ENCODE results near the gene ARL3. TPM values are rescaled to one million over a fixed set of nuclear protein-coding genes. Genes with fewer than 3 reads are reported as not detected.

Gene ARL3
- total and polyA plus RNA-seq, 2 donors (not counting 1 experiment from before 2014, with no cell fraction given) = 10.6 to 22.9 TPM

DNA sequence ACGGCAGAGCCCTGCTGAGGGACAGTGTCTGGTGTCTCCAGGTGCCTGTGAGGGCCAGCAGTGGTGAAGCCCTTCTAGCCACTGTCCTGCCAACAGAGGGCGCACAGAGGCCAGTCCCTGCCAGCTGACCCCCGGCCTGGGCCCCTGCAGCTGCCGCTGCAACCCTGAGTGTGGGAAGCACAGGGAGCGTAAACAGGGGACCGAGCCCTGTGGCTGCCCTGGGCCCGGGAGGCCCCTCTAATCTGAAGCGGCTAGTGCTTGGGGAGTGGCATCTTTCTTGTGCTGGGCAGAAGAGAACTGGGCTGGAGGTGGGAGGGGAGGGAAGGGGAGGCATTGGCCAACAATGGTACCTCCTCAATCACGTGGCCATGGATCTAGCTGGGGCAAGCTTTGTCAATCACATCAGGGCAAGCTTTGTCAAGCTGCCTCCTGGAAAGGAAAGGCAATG, 35.3 kb downstream of the ARL3 start:
- no peak overlapping the region for H3K4me2 ChIP-seq (ENCODE audit: extremely low read depth, insufficient read depth, low read length)
- no peak overlapping the region for H3K27ac ChIP-seq (ENCODE audit: insufficient read depth, low read length)
- DNase-seq (ENCODE audit: low read depth in 2 of 2) = peak; percentile 37 to 70

DNA sequence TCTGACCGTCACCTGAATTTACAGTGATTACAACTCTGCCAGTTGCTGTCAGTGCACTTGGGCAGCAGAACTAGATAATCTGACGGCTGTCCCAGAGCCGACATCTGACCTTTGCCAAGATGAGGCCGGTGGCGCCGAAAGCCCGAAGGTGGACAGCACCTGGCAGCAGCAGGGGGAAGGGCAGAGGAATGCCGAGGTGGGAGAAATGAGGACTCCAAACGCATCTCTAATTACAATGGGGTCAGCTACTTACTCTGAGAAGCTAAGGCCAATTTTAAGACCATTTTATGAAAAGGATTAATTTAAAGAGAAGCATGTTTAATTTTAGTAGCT, 36.2 kb downstream of the ARL3 start:
- Histone ChIP-seq H3K4me2 (ENCODE audit: extremely low read depth, insufficient read depth, low read length) (no peak overlapping the region), H4K20me1 (ENCODE audit: control insufficient read depth, extremely low read depth, insufficient read depth, low read length) (no peaks in the 10 kb centered on the region), H3K9ac (ENCODE audit: insufficient read depth, low read length) (no peak overlapping the region), H3K36me3 (ENCODE audit: control insufficient read depth, insufficient read depth, low read length) (peaks cover 3% of the 10 kb centered on the region), H3K4me3 (replicated peaks in 1 of 4; ENCODE audit: control extremely low read depth in 1 of 4, insufficient read depth in 1 of 4, low read depth in 3 of 4, low read length in 4 of 4) (no peak overlapping the region), H3K4me1 (ENCODE audit: control insufficient read depth, extremely low read depth, insufficient read depth, low read length) (peaks cover 50% of the 10 kb centered on the region), H3K27me3 (ENCODE audit: control insufficient read depth, insufficient read depth, low read length) (no peaks in the 10 kb centered on the region), H3K9me3 (ENCODE audit: control insufficient read depth, insufficient read depth, low read depth, low read length) (no peaks in the 10 kb centered on the region), H3K27ac (ENCODE audit: insufficient read depth, low read length) (no peak overlapping the region), H3K79me2 (ENCODE audit: control insufficient read depth, insufficient read depth, low read length) (no peaks in the 10 kb centered on the region), H2AFZ (ENCODE audit: low read length) (no peak overlapping the region)
- no peak for DNase-seq (ENCODE audit: low read depth in 2 of 2)
- TF ChIP-seq EZH2 (IDR thresholded peaks at IDR 0.05; ENCODE audit: low read length, missing control alignments) = no peak
- no peak for TF ChIP-seq CTCF (conservative IDR thresholded peaks at IDR 0.05 in 1 of 2, IDR thresholded peaks at IDR 0.05 in 1 of 2; ENCODE audit: low read depth in 1 of 2, low read length in 2 of 2)

More for the DNA sequence above, 35.3 kb downstream of the ARL3 start:
- H3K4me1 ChIP-seq (ENCODE audit: control insufficient read depth, extremely low read depth, insufficient read depth, low read length) = peaks cover 44% of the 10 kb centered on the region
- no peaks in the 10 kb centered on the region for H3K9me3 ChIP-seq (ENCODE audit: control insufficient read depth, insufficient read depth, low read depth, low read length)
- no peaks in the 10 kb centered on the region for H3K79me2 ChIP-seq (ENCODE audit: control insufficient read depth, insufficient read depth, low read length)
- TF ChIP-seq CTCF (conservative IDR thresholded peaks at IDR 0.05 in 1 of 2, IDR thresholded peaks at IDR 0.05 in 1 of 2; ENCODE audit: low read depth in 1 of 2, low read length in 2 of 2) (peak; percentile 67 to 79), EZH2 (IDR thresholded peaks at IDR 0.05; ENCODE audit: low read length, missing control alignments) (no peak)
- no peaks in the 10 kb centered on the region for H3K27me3 ChIP-seq (ENCODE audit: control insufficient read depth, insufficient read depth, low read length)
- no peaks in the 10 kb centered on the region for H4K20me1 ChIP-seq (ENCODE audit: control insufficient read depth, extremely low read depth, insufficient read depth, low read length)
- no peak overlapping the region for H3K4me3 ChIP-seq (replicated peaks in 1 of 4; ENCODE audit: control extremely low read depth in 1 of 4, insufficient read depth in 1 of 4, low read depth in 3 of 4, low read length in 4 of 4)
- peaks cover 3% of the 10 kb centered on the region for H3K36me3 ChIP-seq (ENCODE audit: control insufficient read depth, insufficient read depth, low read length)
- H3K9ac ChIP-seq (ENCODE audit: insufficient read depth, low read length) = no peak overlapping the region
- H2AFZ ChIP-seq (ENCODE audit: low read length) = no peak overlapping the region

DNA sequence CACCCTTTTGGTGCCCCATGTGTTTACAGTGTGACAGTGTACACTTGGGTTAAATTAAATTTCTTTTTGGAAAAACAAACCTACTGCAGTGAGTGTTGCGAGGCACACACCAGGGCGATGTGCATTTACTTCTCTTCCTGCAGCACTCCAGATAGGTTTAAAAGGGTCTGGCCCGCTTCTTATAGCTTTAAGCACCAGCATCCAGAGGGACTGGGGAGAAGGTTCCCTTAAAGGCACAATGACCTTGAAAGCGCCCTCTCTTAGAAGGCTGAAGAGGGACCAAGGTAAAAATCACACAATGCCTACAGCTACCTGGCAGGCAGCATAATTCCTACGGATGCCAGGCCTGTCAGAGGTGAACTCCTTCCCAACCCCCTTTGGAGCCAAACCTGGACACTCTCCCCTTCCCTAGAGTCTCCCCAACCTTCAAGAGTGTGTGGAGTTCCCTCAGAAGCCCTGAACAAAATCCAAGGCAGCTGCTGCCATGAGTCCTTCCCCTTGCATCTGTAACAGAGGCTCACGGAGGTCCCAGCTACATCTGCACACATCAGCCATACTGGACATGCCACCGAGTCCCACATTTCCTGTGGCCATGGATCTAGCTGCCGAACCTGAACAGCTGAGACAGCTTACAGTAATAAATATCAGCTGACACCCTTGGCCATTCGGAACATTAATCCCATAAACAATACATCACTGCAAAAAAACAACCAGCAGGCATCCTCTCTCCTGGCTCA, 36.7 kb downstream of the ARL3 start:
- H3K9ac ChIP-seq (ENCODE audit: insufficient read depth, low read length) = no peak overlapping the region
- no peaks in the 10 kb centered on the region for H4K20me1 ChIP-seq (ENCODE audit: control insufficient read depth, extremely low read depth, insufficient read depth, low read length)
- H3K4me3 ChIP-seq (replicated peaks in 1 of 4; ENCODE audit: control extremely low read depth in 1 of 4, insufficient read depth in 1 of 4, low read depth in 3 of 4, low read length in 4 of 4) = no peak overlapping the region
- no peak overlapping the region for H3K4me2 ChIP-seq (ENCODE audit: extremely low read depth, insufficient read depth, low read length)
- TF ChIP-seq CTCF (conservative IDR thresholded peaks at IDR 0.05 in 1 of 2, IDR thresholded peaks at IDR 0.05 in 1 of 2; ENCODE audit: low read depth in 1 of 2, low read length in 2 of 2) = no peak
- H3K4me1 ChIP-seq (ENCODE audit: control insufficient read depth, extremely low read depth, insufficient read depth, low read length) = peaks cover 51% of the 10 kb centered on the region
- no peak for DNase-seq (ENCODE audit: low read depth in 2 of 2)
- H3K36me3 ChIP-seq (ENCODE audit: control insufficient read depth, insufficient read depth, low read length) = peaks cover 3% of the 10 kb centered on the region
- peak overlapping the region; percentile 59 for H3K27ac ChIP-seq (ENCODE audit: insufficient read depth, low read length)
- no peaks in the 10 kb centered on the region for H3K27me3 ChIP-seq (ENCODE audit: control insufficient read depth, insufficient read depth, low read length)
- H3K9me3 ChIP-seq (ENCODE audit: control insufficient read depth, insufficient read depth, low read depth, low read length) = no peaks in the 10 kb centered on the region
- H2AFZ ChIP-seq (ENCODE audit: low read length) = no peak overlapping the region
- H3K79me2 ChIP-seq (ENCODE audit: control insufficient read depth, insufficient read depth, low read length) = no peaks in the 10 kb centered on the region
